Liver (tissue), 9 donors: ENCODE data around the gene NAV2. TPM values are rescaled to one million over a fixed set of nuclear protein-coding genes. Genes with fewer than 3 reads are reported as not detected.

ENCODE experiments used
- DNase-seq: peaks from one replicate; pipeline ENCODE4 v3.0.0-alpha.2; 2017; ENCODE audit warnings: low spot score
- H3K27ac ChIP-seq, 2 donors: one replicate each; pipeline ENCODE4 v1.7.0; 2013; ENCODE audit warnings: inconsistent platforms in 2 of 2, low read length in 2 of 2, control low read depth in 1 of 2, low read depth in 1 of 2, mild to moderate bottlenecking in 1 of 2
- H3K27me3 ChIP-seq, 4 donors: one replicate each; pipeline versions ENCODE4 v1.6.1 to v1.7.0; 2013; ENCODE audit warnings: low read length in 3 of 4, inconsistent platforms in 1 of 4, mild to moderate bottlenecking in 1 of 4, moderate library complexity in 1 of 4; ENCODE audit not compliant: control insufficient read depth in 4 of 4, insufficient read depth in 4 of 4
- H3K36me3 ChIP-seq, 4 donors: one replicate each; pipeline versions ENCODE4 v1.6.1 to v1.7.0; 2013; ENCODE audit warnings: low read length in 3 of 4, mild to moderate bottlenecking in 3 of 4, low read depth in 1 of 4, moderate library complexity in 1 of 4; ENCODE audit not compliant: control insufficient read depth in 4 of 4, insufficient read depth in 3 of 4
- H3K4me1 ChIP-seq, 4 donors: one replicate each; pipeline versions ENCODE4 v1.6.1 to v1.7.0; 2013; ENCODE audit warnings: low read length in 3 of 4, mild to moderate bottlenecking in 3 of 4, moderate library complexity in 1 of 4; ENCODE audit not compliant: control insufficient read depth in 4 of 4, insufficient read depth in 4 of 4
- H3K4me3 ChIP-seq, 3 donors: one replicate each; pipeline versions ENCODE4 v1.6.1 to v1.7.0; 2013; ENCODE audit warnings: low read length in 3 of 3, control low read depth in 1 of 3, low read depth in 1 of 3, mild to moderate bottlenecking in 1 of 3
- H3K9ac ChIP-seq, 2 donors: one replicate each; pipeline ENCODE4 v1.7.0; 2013; ENCODE audit warnings: low read length in 2 of 2, mild to moderate bottlenecking in 2 of 2, moderate library complexity in 2 of 2, control low read depth in 1 of 2, low read depth in 1 of 2
- H3K9me3 ChIP-seq, 4 donors: one replicate each; pipeline versions ENCODE4 v1.6.1 to v1.7.0; 2013; ENCODE audit warnings: low read length in 3 of 4; ENCODE audit not compliant: control insufficient read depth in 4 of 4
- EGR1 ChIP-seq, 2 donors: IDR thresholded peaks; 2 replicates each; pipeline ENCODE4 v1.6.1; 2016 to 2018; ENCODE audit warnings: antibody characterized with exemption in 2 of 2, low read depth in 2 of 2
- FOXA2 ChIP-seq: IDR thresholded peaks from 2 replicates; pipeline ENCODE4 v1.6.1; 2016; ENCODE audit warnings: antibody characterized with exemption
- HNF4A ChIP-seq, 2 donors: conservative IDR thresholded peaks; 2 replicates each; pipeline ENCODE4 v1.6.1; 2016; ENCODE audit warnings: antibody characterized with exemption in 2 of 2, mild to moderate bottlenecking in 2 of 2
- JUND ChIP-seq, 2 donors: IDR thresholded peaks; 2 replicates each; pipeline ENCODE4 v1.6.1; 2016; ENCODE audit warnings: antibody characterized with exemption in 2 of 2
- NR2F2 ChIP-seq: IDR thresholded peaks from 2 replicates; pipeline ENCODE4 v1.6.1; 2016; ENCODE audit warnings: antibody characterized with exemption
- REST ChIP-seq: IDR thresholded peaks from 2 replicates; pipeline ENCODE4 v1.6.1; 2016; ENCODE audit warnings: antibody characterized with exemption, mild to moderate bottlenecking
- SP1 ChIP-seq: IDR thresholded peaks from 2 replicates; pipeline ENCODE4 v1.6.1; 2018; ENCODE audit warnings: antibody characterized with exemption, mild to moderate bottlenecking
- YY1 ChIP-seq: IDR thresholded peaks from 2 replicates; pipeline ENCODE4 v1.6.1; 2016; ENCODE audit warnings: antibody characterized with exemption, mild to moderate bottlenecking
- WGBS: extraction: QIAGEN DNeasy Blood & Tissue Kit; methylation state at CpG from one replicate; pipeline ENCODE4 v1.1.7; 2013; 5-methylcytosine and 5-hydroxymethylcytosine counted together
- polyA plus RNA-seq, 2 donors: library from polyadenylated mRNA; stranded (reverse) in 1 of 2; unstranded in 1 of 2; fragments of 200-250 nt in 1 of 2; fragments of >200 nt in 1 of 2; fragmentation: Nextera tagmentation in 1 of 2; extraction: Ambion mirVana in 1 of 2; gene quantifications; one replicate each; pipeline versions ENCODE4 v1.2.1 to v1.2.3, GENCODE V29; 2013 to 2015
- total RNA-seq, 2 donors: library from RNA; depleted of rRNA; stranded (reverse); fragments of >200 nt; gene quantifications; one replicate each; pipeline ENCODE4 v1.2.3, GENCODE V29; 2014
- TF ChIP-seq, protein P1 (sequence below): fragments of 150-350 bp; IDR thresholded peaks from 2 replicates; pipeline ENCODE4 v1.5.1; 2017; ENCODE audit warnings: improper control_type of control experiment, low read depth, low read length; ENCODE audit not compliant: missing input control
- TF ChIP-seq, protein P2 (sequence below): IDR thresholded peaks from 2 replicates; pipeline ENCODE4 v1.6.1; 2016; ENCODE audit warnings: antibody characterized with exemption
- TF ChIP-seq, protein P3 (sequence below): IDR thresholded peaks from 2 replicates; pipeline ENCODE4 v1.6.1; 2016; ENCODE audit warnings: antibody characterized with exemption
- donor health status: healthy.
- donor health status: healthy.
- donor health status: healthy.
- donor health status: healthy.
- donor health status: healthy.

The NAV2 gene
- total and polyA plus RNA-seq, 4 donors, result 6.3 to 20.5 (median 11.6) TPM

GRCh38 chr11:19788435-19788834 is 75.8 kb downstream of the NAV2 start:
- H3K4me1 ChIP-seq, result peaks cover 4 to 30% (median 22%) of the 10 kb centered on the region in 4 donors

DNA sequence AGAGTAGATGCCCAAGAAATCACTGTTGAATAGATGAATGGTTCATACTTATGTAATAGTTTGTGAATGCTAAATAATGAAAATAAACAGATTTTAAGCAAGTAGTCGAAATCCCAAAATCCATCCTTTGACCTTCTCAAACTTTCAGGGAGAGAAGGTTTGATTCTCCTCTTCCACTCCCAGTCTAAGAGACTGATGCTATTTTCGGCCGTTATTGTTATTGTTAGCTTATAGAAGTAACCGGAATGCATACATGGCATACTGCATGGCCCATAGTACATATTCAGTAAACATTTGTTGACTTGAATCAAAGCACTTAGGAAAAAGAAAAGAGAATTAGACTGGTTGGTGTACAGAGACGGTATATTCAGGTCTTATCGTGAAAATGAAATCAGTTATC is 76.6 kb downstream of the NAV2 start:
- no peaks in the 10 kb centered on the region for H3K36me3 ChIP-seq
- 78% methylated on average over 6 of the region's 6 CpGs for WGBS
- no peak for DNase-seq
- no peak overlapping the region for H3K9ac ChIP-seq
- peak overlapping the region in 1 of 2 donors; percentile 4 for H3K27ac ChIP-seq
- no peaks in the 10 kb centered on the region for H3K9me3 ChIP-seq
- TF ChIP-seq FOXA2 (no peak), EGR1 (IDR thresholded peaks at IDR 0.05; ENCODE audit: low read depth in 2 of 2) (no peak), SP1 (no peak), NR2F2 (no peak), HNF4A (conservative IDR thresholded peaks at IDR 0.05) (no peak)
- TF ChIP-seq, protein P1, sequence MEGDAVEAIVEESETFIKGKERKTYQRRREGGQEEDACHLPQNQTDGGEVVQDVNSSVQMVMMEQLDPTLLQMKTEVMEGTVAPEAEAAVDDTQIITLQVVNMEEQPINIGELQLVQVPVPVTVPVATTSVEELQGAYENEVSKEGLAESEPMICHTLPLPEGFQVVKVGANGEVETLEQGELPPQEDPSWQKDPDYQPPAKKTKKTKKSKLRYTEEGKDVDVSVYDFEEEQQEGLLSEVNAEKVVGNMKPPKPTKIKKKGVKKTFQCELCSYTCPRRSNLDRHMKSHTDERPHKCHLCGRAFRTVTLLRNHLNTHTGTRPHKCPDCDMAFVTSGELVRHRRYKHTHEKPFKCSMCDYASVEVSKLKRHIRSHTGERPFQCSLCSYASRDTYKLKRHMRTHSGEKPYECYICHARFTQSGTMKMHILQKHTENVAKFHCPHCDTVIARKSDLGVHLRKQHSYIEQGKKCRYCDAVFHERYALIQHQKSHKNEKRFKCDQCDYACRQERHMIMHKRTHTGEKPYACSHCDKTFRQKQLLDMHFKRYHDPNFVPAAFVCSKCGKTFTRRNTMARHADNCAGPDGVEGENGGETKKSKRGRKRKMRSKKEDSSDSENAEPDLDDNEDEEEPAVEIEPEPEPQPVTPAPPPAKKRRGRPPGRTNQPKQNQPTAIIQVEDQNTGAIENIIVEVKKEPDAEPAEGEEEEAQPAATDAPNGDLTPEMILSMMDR, result no peak
- TF ChIP-seq, protein P2, sequence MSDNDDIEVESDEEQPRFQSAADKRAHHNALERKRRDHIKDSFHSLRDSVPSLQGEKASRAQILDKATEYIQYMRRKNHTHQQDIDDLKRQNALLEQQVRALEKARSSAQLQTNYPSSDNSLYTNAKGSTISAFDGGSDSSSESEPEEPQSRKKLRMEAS, result no peak
- TF ChIP-seq, protein P3, sequence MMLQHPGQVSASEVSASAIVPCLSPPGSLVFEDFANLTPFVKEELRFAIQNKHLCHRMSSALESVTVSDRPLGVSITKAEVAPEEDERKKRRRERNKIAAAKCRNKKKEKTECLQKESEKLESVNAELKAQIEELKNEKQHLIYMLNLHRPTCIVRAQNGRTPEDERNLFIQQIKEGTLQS, result no peak
- no peaks in the 10 kb centered on the region for H3K27me3 ChIP-seq
- peaks cover 4 to 30% (median 22%) of the 10 kb centered on the region in 4 donors for H3K4me1 ChIP-seq
- H3K4me3 ChIP-seq, result no peak overlapping the region

More at GRCh38 chr11:19788435-19788834, 75.8 kb downstream of the NAV2 start:
- 90% methylated on average over 4 of the region's 4 CpGs for WGBS
- Histone ChIP-seq H3K9me3 (no peaks in the 10 kb centered on the region), H3K36me3 (no peaks in the 10 kb centered on the region), H3K27ac (no peak overlapping the region), H3K9ac (no peak overlapping the region), H3K4me3 (no peak overlapping the region), H3K27me3 (no peaks in the 10 kb centered on the region)
- DNase-seq, result no peak
- TF ChIP-seq, protein P1, result no peak
- TF ChIP-seq, protein P3, result no peak
- TF ChIP-seq JUND (IDR thresholded peaks at IDR 0.05) (no peak), YY1 (no peak), EGR1 (IDR thresholded peaks at IDR 0.05; ENCODE audit: low read depth in 2 of 2) (no peak), FOXA2 (no peak), REST (no peak)
- TF ChIP-seq, protein P2, result no peak
